AG09319 (cell line): ENCODE results near the gene TFDP2.
"Not testable (repeated sequence)": the region's sequence is repeated elsewhere in the genome, so short reads cannot be mapped to it uniquely, and the experiment has no call there.

ENCODE experiments used
- DNase-seq: peaks from one replicate; pipeline ENCODE4 v3.0.0-alpha.2; 2010; ENCODE audit warnings: low read depth; ENCODE audit errors: extremely low read depth
- CTCF ChIP-seq: IDR thresholded peaks from 2 replicates; pipeline ENCODE4 v1.5.1; 2011; ENCODE audit warnings: low read depth, mild to moderate bottlenecking, inconsistent platforms, low read length, moderate library complexity

Gene TFDP2

GRCh38 chr3:141934354-141934753, 215.0 kb downstream of the TFDP2 start:
- TF ChIP-seq CTCF = no peak
- no peak for DNase-seq

GRCh38 chr3:141933421-141934300, 215.7 kb downstream of the TFDP2 start:
- DNase-seq = no peak
- TF ChIP-seq CTCF = no peak

- no peak for TF ChIP-seq CTCF
- no peak for DNase-seq
Measured at GRCh38 chr3:141930801-141931200, 218.5 kb downstream of the TFDP2 start.

GRCh38 chr3:141929341-141929995, 219.9 kb downstream of the TFDP2 start:
- no peak for TF ChIP-seq CTCF
- no peak for DNase-seq

- TF ChIP-seq CTCF = no peak
Measured at GRCh38 chr3:141928631-141929270, 220.6 kb downstream of the TFDP2 start.

GRCh38 chr3:141926929-141927328, 222.4 kb downstream of the TFDP2 start:
- TF ChIP-seq CTCF = no peak
- no peak for DNase-seq

More at GRCh38 chr3:141928631-141929270, 220.6 kb downstream of the TFDP2 start:
- no peak for DNase-seq

GRCh38 chr3:141925677-141926076, 223.7 kb downstream of the TFDP2 start:
- DNase-seq = not testable (repeated sequence)
